ENCODE data around the gene CDC42. TPM values are rescaled to one million over a fixed set of nuclear protein-coding genes. Genes with fewer than 3 reads are reported as not detected.

The CDC42 gene
- total RNA-seq, 1 experiment from 2014 or later, result 198 TPM

- Histone ChIP-seq H3K4me3 (ENCODE audit: low read depth, low read length, poor library complexity, severe bottlenecking) (no peak overlapping the region), H3K27ac (ENCODE audit: low read depth, low read length, poor library complexity, severe bottlenecking) (no peak overlapping the region), H3K36me3 (ENCODE audit: insufficient read depth, low read length, poor library complexity, severe bottlenecking) (no peaks in the 10 kb centered on the region), H3K9me3 (ENCODE audit: low read depth, low read length, poor library complexity, severe bottlenecking) (no peaks in the 10 kb centered on the region), H3K27me3 (replicated peaks; ENCODE audit: insufficient read depth, low read depth, low read length, poor library complexity) (no peaks in the 10 kb centered on the region), H3K4me1 (ENCODE audit: insufficient read depth, low read length, poor library complexity, severe bottlenecking) (no peaks in the 10 kb centered on the region)
- POLR2A ChIA-PET (ENCODE audit: low non-redundant PET), result no interaction called here
- TF ChIP-seq CTCF (conservative IDR thresholded peaks at IDR 0.05; ENCODE audit: low read depth, low read length), result no peak
- no peak for TF ChIP-seq EZH2 (IDR thresholded peaks at IDR 0.05; ENCODE audit: borderline replicate concordance, low read depth, low read length, poor library complexity, severe bottlenecking)
- CTCF ChIA-PET, result no interaction called here
- DNase-seq (ENCODE audit: low spot score), result no peak
- BruUV-seq (replicated peaks), result no TSS peak
- intact Hi-C loops (cut with micrococcal nuclease; ENCODE audit: unreplicated experiment), result loop anchor here (10.0 kb wide), 1 partner anchor 312 kb away; no protein-coding TSS in a partner anchor
Observed at GRCh38 chr1:22102746-22103145, 50.2 kb downstream of the CDC42 start.

GRCh38 chr1:22104094-22104493 is 51.6 kb downstream of the CDC42 start:
- BruUV-seq (replicated peaks), result no TSS peak

GRCh38 chr1:22104865-22105437 is 52.4 kb downstream of the CDC42 start:
- no peaks in the 10 kb centered on the region for H3K27me3 ChIP-seq (replicated peaks; ENCODE audit: insufficient read depth, low read depth, low read length, poor library complexity)
- H3K9me3 ChIP-seq (ENCODE audit: low read depth, low read length, poor library complexity, severe bottlenecking), result no peaks in the 10 kb centered on the region
- H3K4me1 ChIP-seq (ENCODE audit: insufficient read depth, low read length, poor library complexity, severe bottlenecking), result no peaks in the 10 kb centered on the region
- no peak overlapping the region for H3K27ac ChIP-seq (ENCODE audit: low read depth, low read length, poor library complexity, severe bottlenecking)
- BruUV-seq (replicated peaks), result no TSS peak
- H3K4me3 ChIP-seq (ENCODE audit: low read depth, low read length, poor library complexity, severe bottlenecking), result no peak overlapping the region
- no peak for DNase-seq (ENCODE audit: low spot score)
- ChIA-PET CTCF (interaction anchor here (0.6 to 1.2 kb wide), 3 partner anchors 19 to 312 kb away, joined by 3 to 6 read pairs (median 5); no protein-coding TSS in a partner anchor), POLR2A (ENCODE audit: low non-redundant PET) (no interaction called here)
- H3K36me3 ChIP-seq (ENCODE audit: insufficient read depth, low read length, poor library complexity, severe bottlenecking), result no peaks in the 10 kb centered on the region
- intact Hi-C loops (cut with micrococcal nuclease; ENCODE audit: unreplicated experiment), result loop anchor here (10.0 kb wide), 1 partner anchor 310 kb away; no protein-coding TSS in a partner anchor
- TF ChIP-seq CTCF (conservative IDR thresholded peaks at IDR 0.05; ENCODE audit: low read depth, low read length), result no peak
- no peak for TF ChIP-seq EZH2 (IDR thresholded peaks at IDR 0.05; ENCODE audit: borderline replicate concordance, low read depth, low read length, poor library complexity, severe bottlenecking)

More at GRCh38 chr1:22104094-22104493, 51.6 kb downstream of the CDC42 start:
- ChIA-PET POLR2A (ENCODE audit: low non-redundant PET) (no interaction called here), CTCF (no interaction called here)
- H3K9me3 ChIP-seq (ENCODE audit: low read depth, low read length, poor library complexity, severe bottlenecking), result no peaks in the 10 kb centered on the region
- intact Hi-C loops (cut with micrococcal nuclease; ENCODE audit: unreplicated experiment), result loop anchor here (10.0 kb wide), 1 partner anchor 311 kb away; no protein-coding TSS in a partner anchor
- H3K36me3 ChIP-seq (ENCODE audit: insufficient read depth, low read length, poor library complexity, severe bottlenecking), result no peaks in the 10 kb centered on the region
- TF ChIP-seq EZH2 (IDR thresholded peaks at IDR 0.05; ENCODE audit: borderline replicate concordance, low read depth, low read length, poor library complexity, severe bottlenecking), result no peak
- TF ChIP-seq CTCF (conservative IDR thresholded peaks at IDR 0.05; ENCODE audit: low read depth, low read length), result no peak
- H3K27me3 ChIP-seq (replicated peaks; ENCODE audit: insufficient read depth, low read depth, low read length, poor library complexity), result no peaks in the 10 kb centered on the region
- no peaks in the 10 kb centered on the region for H3K4me1 ChIP-seq (ENCODE audit: insufficient read depth, low read length, poor library complexity, severe bottlenecking)
- no peak for DNase-seq (ENCODE audit: low spot score)
- no peak overlapping the region for H3K4me3 ChIP-seq (ENCODE audit: low read depth, low read length, poor library complexity, severe bottlenecking)
- no peak overlapping the region for H3K27ac ChIP-seq (ENCODE audit: low read depth, low read length, poor library complexity, severe bottlenecking)
